HepG2 (cell line): ENCODE results near the gene ZDHHC14.

ENCODE experiments used
- CTCF ChIP-seq: sonication (generic); formaldehyde crosslinking; IDR thresholded peaks from 2 replicates; pipeline ENCODE4 v1.5.0; 2020; ENCODE audit warnings: mild to moderate bottlenecking, missing genetic modification reagents, moderate library complexity
- FIP1L1 ChIP-seq: fragments of 200-400 bp; formaldehyde crosslinking; IDR thresholded peaks from 2 replicates; pipeline ENCODE4 v1.6.1; 2018; ENCODE audit warnings: low read depth, mild to moderate bottlenecking, low read length, moderate library complexity, borderline replicate concordance; ENCODE audit not compliant: insufficient read depth
- NONO ChIP-seq, 2 experiments: fragments of 450-650 bp in 1 of 2; sonication (generic) in 1 of 2; formaldehyde crosslinking in 1 of 2; IDR thresholded peaks in 1 of 2; conservative IDR thresholded peaks in 1 of 2; 2 replicates each; pipeline versions ENCODE4 v1.6.1 to v1.8.0; 2017 to 2022; ENCODE audit warnings: mild to moderate bottlenecking in 1 of 2, missing genetic modification reagents in 1 of 2, moderate library complexity in 1 of 2
- ONECUT2 ChIP-seq: sonication (generic); formaldehyde crosslinking; IDR thresholded peaks from 2 replicates; pipeline ENCODE4 v1.4.0; 2020; ENCODE audit warnings: missing genetic modification reagents
- THRA ChIP-seq: sonication (generic); formaldehyde crosslinking; IDR thresholded peaks from 2 replicates; pipeline ENCODE4 v1.4.0; 2020; ENCODE audit warnings: missing genetic modification reagents, borderline replicate concordance
- XRCC5 ChIP-seq: fragments of 200-400 bp; formaldehyde crosslinking; optimal IDR thresholded peaks from 2 replicates; pipeline ENCODE3; 2017; ENCODE audit warnings: mild to moderate bottlenecking, low read length

- TF ChIP-seq CTCF (CRISPR knock-in tag) (no peak), THRA (CRISPR knock-in tag) (no peak), NONO (IDR thresholded peaks at IDR 0.05) (no peak), NONO (CRISPR knock-in tag; conservative IDR thresholded peaks at IDR 0.05) (no peak), ONECUT2 (CRISPR knock-in tag) (no peak), XRCC5 (no peak), FIP1L1 (no peak)
Measured at GRCh38 chr6:157552820-157553485, 172.0 kb downstream of the ZDHHC14 start.
